GM08714 (cell line): ENCODE results near the gene SHPK.

Experiments
- H3K4me3 ChIP-seq: fragments of 200-500 bp; sonication (Bioruptor generic); 2 replicates; pipeline ENCODE4 v1.5.1; 2014; ENCODE audit warnings: mild to moderate bottlenecking, low read length, inconsistent platforms
- ZNF274 ChIP-seq: IDR thresholded peaks from 2 replicates; pipeline ENCODE4 v1.6.1; 2012; ENCODE audit warnings: mild to moderate bottlenecking, low read depth, low read length

Gene SHPK

GRCh38 chr17:3626831-3627768 lies 8.9 kb downstream of the SHPK start:
- no peak overlapping the region for H3K4me3 ChIP-seq
- no peak for TF ChIP-seq ZNF274

GRCh38 chr17:3622977-3623594 lies 13.0 kb downstream of the SHPK start:
- TF ChIP-seq ZNF274 = no peak
- H3K4me3 ChIP-seq = no peak overlapping the region

- H3K4me3 ChIP-seq = no peak overlapping the region
- TF ChIP-seq ZNF274 = no peak
Observed at GRCh38 chr17:3621146-3621720, 14.8 kb downstream of the SHPK start.

DNA sequence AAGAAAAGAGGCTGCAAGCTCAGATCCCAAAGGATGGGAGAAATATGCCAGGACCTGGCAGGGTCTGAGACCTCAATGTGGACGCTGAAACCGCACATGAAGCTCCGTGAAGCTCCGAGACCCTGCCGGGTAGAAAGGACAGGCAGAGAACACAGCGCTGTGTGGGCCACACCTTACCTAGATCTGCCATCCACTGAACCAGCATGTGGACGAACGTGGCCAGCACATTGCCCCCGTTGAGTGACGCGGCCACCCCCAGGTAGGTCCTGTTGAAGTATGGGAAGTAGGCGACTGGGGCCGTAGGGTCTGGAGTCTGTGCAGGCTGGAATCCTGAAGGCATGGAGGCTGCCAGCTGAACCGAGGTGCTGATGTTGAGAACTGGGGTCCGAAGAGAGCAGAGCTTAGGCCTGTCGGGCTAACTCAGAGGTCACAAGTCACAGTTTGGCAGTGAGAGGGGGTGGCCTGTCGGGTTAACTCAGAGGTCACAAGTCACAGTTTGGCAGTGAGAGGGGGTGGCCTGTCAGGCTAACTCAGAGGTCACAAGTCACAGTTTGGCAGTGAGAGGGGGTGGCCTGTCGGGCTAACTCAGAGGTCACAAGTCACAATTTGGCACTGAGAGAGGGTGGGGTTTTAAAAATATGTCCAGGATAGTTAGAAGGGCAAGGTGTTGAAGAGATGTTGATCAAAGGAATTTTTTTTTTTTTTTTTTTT lies 20.7 kb downstream of the SHPK start:
- no peak overlapping the region for H3K4me3 ChIP-seq
- no peak for TF ChIP-seq ZNF274

DNA sequence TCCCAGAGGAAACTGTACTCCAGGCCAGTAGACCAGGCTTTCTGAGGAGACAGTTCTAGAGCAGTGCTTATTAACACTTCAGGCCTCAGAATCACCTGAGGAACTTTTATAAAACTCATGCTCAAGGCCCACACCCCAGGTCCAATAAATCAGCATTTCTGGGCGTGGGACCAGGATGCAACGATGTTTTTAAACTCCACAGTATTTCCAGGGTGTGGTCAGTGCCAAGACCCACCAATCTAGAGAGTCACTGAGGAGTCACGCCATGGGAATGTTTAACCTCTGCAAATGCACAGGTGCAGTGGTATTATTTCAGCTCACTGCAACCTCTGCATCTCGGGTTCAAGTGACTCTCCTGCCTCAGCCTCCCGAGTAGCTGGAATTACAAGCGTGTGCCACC lies 22.9 kb downstream of the SHPK start:
- no peak for TF ChIP-seq ZNF274
- no peak overlapping the region for H3K4me3 ChIP-seq

DNA sequence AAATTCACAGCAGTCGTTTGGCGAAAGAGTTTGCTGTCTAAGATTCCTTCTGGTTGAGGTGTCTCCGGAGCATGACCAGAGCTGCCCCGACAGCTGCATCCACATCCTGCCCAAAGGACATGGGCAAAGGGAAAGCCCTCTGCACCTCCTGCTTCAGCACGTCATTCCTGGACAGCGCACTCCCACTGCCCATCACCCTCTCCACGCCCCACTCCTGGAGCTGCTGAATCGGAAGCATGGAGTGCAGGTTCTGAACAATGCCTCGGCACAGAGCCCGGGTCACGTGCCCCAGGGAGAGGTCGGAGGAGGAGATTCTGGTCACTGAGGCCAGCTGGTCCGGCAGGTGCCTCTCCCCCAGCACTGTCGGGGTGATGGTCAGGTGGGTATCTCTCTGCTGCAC lies 25.5 kb downstream of the SHPK start:
- TF ChIP-seq ZNF274 = no peak
- H3K4me3 ChIP-seq = no peak overlapping the region

DNA sequence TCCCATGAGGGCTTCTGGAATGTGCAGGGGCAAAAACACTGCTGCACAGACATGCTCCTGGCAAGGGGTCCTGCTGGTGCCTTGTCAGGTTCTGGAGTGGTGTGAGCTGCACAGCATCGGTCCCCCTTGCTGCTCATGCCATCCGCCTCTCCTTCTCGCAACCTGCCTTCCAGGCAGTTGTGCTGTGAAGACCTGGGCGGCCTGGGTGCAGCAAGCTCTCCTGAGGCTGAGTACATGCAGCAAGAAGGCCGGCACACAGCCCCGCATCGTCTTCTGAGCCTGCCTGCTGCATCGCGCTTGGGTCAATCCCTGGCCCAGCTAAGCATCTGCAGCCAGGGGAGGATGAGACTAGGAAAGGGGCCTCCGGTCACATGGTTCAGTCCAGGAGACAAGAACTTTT lies 26.4 kb downstream of the SHPK start:
- H3K4me3 ChIP-seq = no peak overlapping the region
- TF ChIP-seq ZNF274 = no peak

DNA sequence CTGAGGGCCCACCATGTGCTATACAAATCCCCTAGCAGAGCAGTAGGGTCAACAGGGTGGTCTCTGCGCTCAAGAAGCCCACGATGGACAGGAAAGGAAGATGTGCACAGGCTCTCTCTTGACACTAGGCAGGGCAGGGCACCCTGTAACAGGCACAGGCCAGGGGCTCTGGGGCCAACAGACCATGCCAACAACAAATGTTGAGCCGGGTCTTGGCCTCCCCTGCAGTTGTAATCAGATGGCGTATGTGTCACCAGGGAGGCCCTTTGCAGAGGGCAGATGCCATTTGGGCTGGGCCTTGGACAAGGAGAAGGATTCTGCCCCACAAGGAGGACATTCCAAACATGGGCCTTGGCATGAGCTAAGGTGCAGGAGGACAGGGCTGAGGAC lies 32.2 kb downstream of the SHPK start:
- H3K4me3 ChIP-seq = no peak overlapping the region
- TF ChIP-seq ZNF274 = no peak

DNA sequence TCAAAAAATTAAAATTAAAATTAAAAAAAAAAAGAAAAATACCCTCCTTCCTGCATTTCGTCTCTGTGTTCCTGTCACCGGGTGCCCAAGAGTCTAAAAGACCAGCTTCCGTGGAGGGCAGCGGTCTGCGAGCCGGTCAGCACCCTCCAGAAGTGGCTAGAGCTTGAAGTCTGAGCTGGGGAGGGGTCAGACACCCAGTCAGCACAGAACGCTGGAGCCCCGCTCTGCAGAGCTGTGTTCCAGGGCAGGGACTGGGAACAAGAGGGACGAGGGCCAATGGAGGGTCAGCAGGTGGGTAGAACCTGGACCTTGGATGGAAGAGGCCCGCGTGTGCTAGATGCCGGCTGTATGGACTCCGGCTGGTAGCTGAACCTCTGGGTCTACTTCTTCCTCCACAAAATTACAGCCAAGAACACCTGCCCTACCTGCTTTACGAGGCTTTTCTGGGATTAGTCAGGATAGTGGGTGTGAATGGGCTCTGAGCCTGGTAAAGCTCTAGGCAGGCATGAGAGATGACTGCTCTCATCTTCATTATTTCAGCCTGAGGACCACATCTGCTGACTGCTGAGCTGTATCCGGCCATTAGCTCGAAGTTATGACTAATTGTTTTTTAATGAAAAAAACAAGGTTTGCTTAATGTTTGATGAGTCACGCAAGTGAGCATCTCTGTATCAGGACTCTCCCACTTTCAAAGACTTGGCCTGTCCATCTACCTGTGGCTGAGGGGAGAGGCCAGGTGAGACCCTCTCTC lies 32.8 kb downstream of the SHPK start:
- no peak overlapping the region for H3K4me3 ChIP-seq
- TF ChIP-seq ZNF274 = no peak

GRCh38 chr17:3602499-3602898 lies 33.6 kb downstream of the SHPK start:
- TF ChIP-seq ZNF274 = no peak
- no peak overlapping the region for H3K4me3 ChIP-seq

- H3K4me3 ChIP-seq = no peak overlapping the region
- TF ChIP-seq ZNF274 = no peak
Observed at GRCh38 chr17:3600529-3601205, 35.4 kb downstream of the SHPK start.

- no peak for TF ChIP-seq ZNF274
- H3K4me3 ChIP-seq = no peak overlapping the region
Observed at GRCh38 chr17:3598078-3598477, 38.0 kb downstream of the SHPK start.

DNA sequence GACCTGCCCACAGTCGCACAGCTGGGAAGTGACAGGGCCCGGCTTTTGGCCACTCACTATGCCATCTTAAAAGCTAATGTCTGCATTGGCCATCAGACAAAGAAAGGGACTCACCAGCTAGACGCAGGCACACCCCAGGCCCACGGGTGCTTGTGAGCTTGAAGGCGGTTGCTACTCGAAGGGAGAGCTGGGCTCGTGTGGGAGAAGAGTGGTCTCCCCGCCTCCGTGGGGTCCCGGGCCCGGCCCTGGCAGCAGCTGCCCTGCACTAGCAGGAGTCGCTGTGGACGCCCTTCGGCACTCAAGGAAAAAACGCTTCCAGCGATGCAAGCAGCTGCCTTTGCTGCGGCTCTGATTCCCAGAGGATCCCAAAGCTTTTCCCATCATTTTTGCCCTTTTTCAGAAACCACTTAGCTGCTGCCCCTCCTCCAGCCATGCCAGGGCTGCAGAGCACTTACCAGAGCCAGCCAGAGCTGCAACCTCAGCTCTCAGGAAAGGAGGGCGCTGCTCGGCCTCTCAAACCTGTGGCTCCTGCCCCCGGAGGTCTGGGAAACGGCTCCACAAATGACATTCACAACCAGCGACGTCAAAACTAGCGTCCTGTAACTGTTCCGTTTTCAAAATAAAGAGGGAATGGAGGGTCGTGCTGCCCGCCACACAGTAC lies 39.1 kb downstream of the SHPK start:
- TF ChIP-seq ZNF274 = no peak
- no peak overlapping the region for H3K4me3 ChIP-seq
